ENCODE data around the gene SV2B.

Gene SV2B

GRCh38 chr15:91061230-91061629, 38.8 kb upstream of the SV2B start:
- H3K9ac ChIP-seq, result no peak overlapping the region
- no peak for TF ChIP-seq CTCF (conservative IDR thresholded peaks at IDR 0.05; ENCODE audit: low read depth, low read length)
- H4K20me1 ChIP-seq (ENCODE audit: insufficient read depth), result no peaks in the 10 kb centered on the region
- H3K4me2 ChIP-seq, result no peak overlapping the region
- no peak overlapping the region for H2AFZ ChIP-seq (ENCODE audit: low read depth)
- no peaks in the 10 kb centered on the region for H3K36me3 ChIP-seq (ENCODE audit: insufficient read depth)
- H3K27me3 ChIP-seq (ENCODE audit: insufficient read depth, low read depth), result no peaks in the 10 kb centered on the region
- no peaks in the 10 kb centered on the region for H3K4me1 ChIP-seq (ENCODE audit: low read depth, poor library complexity, severe bottlenecking)
- no peak overlapping the region for H3K4me3 ChIP-seq (IDR thresholded peaks at IDR 0.05; ENCODE audit: insufficient read depth, low read depth, low read length)
- H3K79me2 ChIP-seq (ENCODE audit: insufficient read depth, low read depth), result no peaks in the 10 kb centered on the region
- H3K27ac ChIP-seq, result no peak overlapping the region

GRCh38 chr15:91061997-91062396, 38.1 kb upstream of the SV2B start:
- Histone ChIP-seq H3K36me3 (ENCODE audit: insufficient read depth) (no peaks in the 10 kb centered on the region), H2AFZ (ENCODE audit: low read depth) (no peak overlapping the region), H3K4me1 (ENCODE audit: low read depth, poor library complexity, severe bottlenecking) (no peaks in the 10 kb centered on the region), H3K27ac (no peak overlapping the region), H4K20me1 (ENCODE audit: insufficient read depth) (no peaks in the 10 kb centered on the region), H3K79me2 (ENCODE audit: insufficient read depth, low read depth) (no peaks in the 10 kb centered on the region), H3K4me2 (no peak overlapping the region), H3K9ac (no peak overlapping the region), H3K27me3 (ENCODE audit: insufficient read depth, low read depth) (no peaks in the 10 kb centered on the region), H3K4me3 (IDR thresholded peaks at IDR 0.05; ENCODE audit: insufficient read depth, low read depth, low read length) (no peak overlapping the region)
- TF ChIP-seq CTCF (conservative IDR thresholded peaks at IDR 0.05; ENCODE audit: low read depth, low read length), result no peak

- Histone ChIP-seq H3K27me3 (ENCODE audit: insufficient read depth, low read depth) (no peaks in the 10 kb centered on the region), H3K4me3 (IDR thresholded peaks at IDR 0.05; ENCODE audit: insufficient read depth, low read depth, low read length) (no peak overlapping the region), H3K9ac (no peak overlapping the region), H4K20me1 (ENCODE audit: insufficient read depth) (no peaks in the 10 kb centered on the region), H3K36me3 (ENCODE audit: insufficient read depth) (no peaks in the 10 kb centered on the region), H3K27ac (no peak overlapping the region), H3K79me2 (ENCODE audit: insufficient read depth, low read depth) (no peaks in the 10 kb centered on the region), H2AFZ (ENCODE audit: low read depth) (no peak overlapping the region), H3K4me1 (ENCODE audit: low read depth, poor library complexity, severe bottlenecking) (no peaks in the 10 kb centered on the region), H3K4me2 (no peak overlapping the region)
- TF ChIP-seq CTCF (conservative IDR thresholded peaks at IDR 0.05; ENCODE audit: low read depth, low read length), result no peak
Measured at GRCh38 chr15:91065505-91065904, 34.6 kb upstream of the SV2B start.

GRCh38 chr15:91067036-91067435, 33.0 kb upstream of the SV2B start:
- Histone ChIP-seq H4K20me1 (ENCODE audit: insufficient read depth) (no peaks in the 10 kb centered on the region), H2AFZ (ENCODE audit: low read depth) (no peak overlapping the region), H3K27me3 (ENCODE audit: insufficient read depth, low read depth) (no peaks in the 10 kb centered on the region), H3K4me1 (ENCODE audit: low read depth, poor library complexity, severe bottlenecking) (no peaks in the 10 kb centered on the region), H3K79me2 (ENCODE audit: insufficient read depth, low read depth) (no peaks in the 10 kb centered on the region), H3K36me3 (ENCODE audit: insufficient read depth) (no peaks in the 10 kb centered on the region), H3K27ac (no peak overlapping the region), H3K4me3 (IDR thresholded peaks at IDR 0.05; ENCODE audit: insufficient read depth, low read depth, low read length) (no peak overlapping the region), H3K4me2 (no peak overlapping the region), H3K9ac (no peak overlapping the region)
- no peak for TF ChIP-seq CTCF (conservative IDR thresholded peaks at IDR 0.05; ENCODE audit: low read depth, low read length)

GRCh38 chr15:91068436-91068835, 31.6 kb upstream of the SV2B start:
- Histone ChIP-seq H3K27ac (no peak overlapping the region), H3K27me3 (ENCODE audit: insufficient read depth, low read depth) (no peaks in the 10 kb centered on the region), H2AFZ (ENCODE audit: low read depth) (no peak overlapping the region), H3K4me3 (IDR thresholded peaks at IDR 0.05; ENCODE audit: insufficient read depth, low read depth, low read length) (no peak overlapping the region), H3K79me2 (ENCODE audit: insufficient read depth, low read depth) (no peaks in the 10 kb centered on the region), H3K9ac (no peak overlapping the region), H3K4me2 (no peak overlapping the region), H3K4me1 (ENCODE audit: low read depth, poor library complexity, severe bottlenecking) (no peaks in the 10 kb centered on the region), H3K36me3 (ENCODE audit: insufficient read depth) (no peaks in the 10 kb centered on the region), H4K20me1 (ENCODE audit: insufficient read depth) (no peaks in the 10 kb centered on the region)
- TF ChIP-seq CTCF (conservative IDR thresholded peaks at IDR 0.05; ENCODE audit: low read depth, low read length), result no peak
